Pancreas (tissue), 10 donors: ENCODE results near the gene ZDHHC7. TPM values are rescaled to one million over a fixed set of nuclear protein-coding genes. Genes with fewer than 3 reads are reported as not detected.

Experiments
- ATAC-seq, 4 donors: fragments of 200-7000 bp; cut with Tn5 transposase; one replicate each; pipeline versions ENCODE4 v1.8.0 to v1.9.1; 2020; ENCODE audit warnings: mild to moderate bottlenecking in 4 of 4, moderate library complexity in 4 of 4
- DNase-seq, 6 donors: peaks; one replicate each; pipeline ENCODE4 v3.0.0-alpha.2; 2020
- FAIRE-seq: peaks from 2 replicates; lab custom pipeline; 2012; peaks lifted over from hg19 to GRCh38; lab: Jason Lieb, UNC
- H3K27ac ChIP-seq, 4 donors: fragments of 200-600 bp; sonication (generic); 1 replicate in 3 of 4; 2 replicates in 1 of 4; pipeline versions ENCODE4 v1.5.0 to v1.8.0; 2020
- H3K27me3 ChIP-seq, 4 donors: fragments of 200-600 bp; one replicate each; pipeline ENCODE4 v1.8.0; 2021
- H3K36me3 ChIP-seq, 3 donors: fragments of 200-600 bp; sonication (generic) in 1 of 3; one replicate each; pipeline versions ENCODE4 v1.5.0 to v1.8.0; 2020 to 2021
- H3K4me1 ChIP-seq, 3 donors: fragments of 200-600 bp; one replicate each; pipeline ENCODE4 v1.8.0; 2021
- H3K4me3 ChIP-seq, 4 donors: fragments of 200-600 bp; sonication (generic) in 2 of 4; one replicate each; pipeline versions ENCODE4 v1.5.0 to v1.8.0; 2020 to 2021
- H3K9me3 ChIP-seq, 4 donors: fragments of 200-600 bp; one replicate each; pipeline ENCODE4 v1.8.0; 2021
- CTCF ChIP-seq, 4 donors: fragments of 200-600 bp; sonication (generic) in 3 of 4; IDR thresholded peaks; one replicate each; pipeline versions ENCODE4 v1.5.0 to v1.8.0; 2021; ENCODE audit warnings: antibody characterized with exemption in 4 of 4
- WGBS, 2 donors: extraction: QIAGEN DNeasy Blood & Tissue Kit; methylation state at CpG; one replicate each; pipeline ENCODE4 v1.1.7; 2013; 5-methylcytosine and 5-hydroxymethylcytosine counted together
- intact Hi-C, 3 donors: fragments of 100-400 bp; cut with DNase I; formaldehyde crosslinking; loops; one replicate each; pipeline versions ENCODE4 v1.11.1 to v1.14.2; 2022
- polyA plus RNA-seq, 2 donors: library from polyadenylated mRNA; stranded (reverse); fragments of 200-250 nt; gene quantifications; one replicate each; pipeline ENCODE4 v1.2.3, GENCODE V29; 2013
- total RNA-seq, 6 donors: library from RNA; stranded (reverse); fragmentation: NEBNext Ultra II Directional in 4 of 6; extraction: Animal tissue kit (Norgen Biotek cat#: 25700) in 4 of 6; gene quantifications; one replicate each; pipeline versions ENCODE4 v1.2.1 to v1.2.4, GENCODE V29; 2021 to 2023
- donor health status: healthy with polysubstance abuse.
- donor health status: DM: no; HTN: no; CAD: no; lungs with moderate emphysema.
- donor health status: DM: no; HTN: no; CAD: no.
- donor health status: control.
- donor health status: control.
- donor health status: Bipolar disorder and iron deficiency.
- donor health status: DM: yes; HTN: yes; CAD: no.
- donor health status: DM: no; HTN: no; CAD: no.
- donor health status: DM: no; HTN: no; CAD: no.
- donor health status: DM: yes; HTN: yes; CAD: no.

ZDHHC7 gene
- total and polyA plus RNA-seq, 8 donors = 10.7 to 28.8 (median 17.9) TPM

- peaks cover 0 to 44% (median 10%) of the 10 kb centered on the region in 3 donors for H3K36me3 ChIP-seq
- peaks cover 0 to 4% (median 0%) of the 10 kb centered on the region in 3 donors for H3K4me1 ChIP-seq
- TF ChIP-seq CTCF (IDR thresholded peaks at IDR 0.05) = no peak
- FAIRE-seq (no peak), ATAC-seq (no peak), DNase-seq (peak in 1 of 6 donors; percentile 30)
- intact Hi-C loops = no loop called here
- H3K9me3 ChIP-seq = no peaks in the 10 kb centered on the region
- H3K27ac ChIP-seq = no peak overlapping the region
- 84 to 86% methylated on average over 12 of the region's 12 CpGs for WGBS, 2 donors
- no peak overlapping the region for H3K4me3 ChIP-seq
- no peaks in the 10 kb centered on the region for H3K27me3 ChIP-seq
These were observed 36.3 kb downstream of the ZDHHC7 start for GRCh38 chr16:84975066-84975465.

- H3K36me3 ChIP-seq = peaks cover 0 to 42% (median 10%) of the 10 kb centered on the region in 3 donors
- peak in 1 of 6 donors; percentile 13 for DNase-seq
These were observed 37.4 kb downstream of the ZDHHC7 start for GRCh38 chr16:84973776-84974523.

GRCh38 chr16:84973236-84973635, 38.1 kb downstream of the ZDHHC7 start:
- H3K27ac ChIP-seq = peak overlapping the region in 1 of 4 donors; percentile 44
- H3K4me3 ChIP-seq = no peak overlapping the region
- no peaks in the 10 kb centered on the region for H3K27me3 ChIP-seq
- WGBS, 2 donors = 86 to 91% methylated on average over 15 of the region's 15 CpGs
- no peaks in the 10 kb centered on the region for H3K9me3 ChIP-seq
- FAIRE-seq (no peak), ATAC-seq (no peak), DNase-seq (no peak)
- intact Hi-C loops = no loop called here
- peaks cover 0 to 4% (median 0%) of the 10 kb centered on the region in 3 donors for H3K4me1 ChIP-seq
- H3K36me3 ChIP-seq = peaks cover 0 to 35% (median 10%) of the 10 kb centered on the region in 3 donors
- TF ChIP-seq CTCF (IDR thresholded peaks at IDR 0.05) = no peak

More at GRCh38 chr16:84973776-84974523, 37.4 kb downstream of the ZDHHC7 start:
- H3K27me3 ChIP-seq = no peaks in the 10 kb centered on the region
- 89% methylated on average over 23 of the region's 23 CpGs for WGBS, 2 donors
- ATAC-seq (no peak), FAIRE-seq (no peak)
- peaks cover 0 to 4% (median 0%) of the 10 kb centered on the region in 3 donors for H3K4me1 ChIP-seq
- H3K4me3 ChIP-seq = no peak overlapping the region
- no peaks in the 10 kb centered on the region for H3K9me3 ChIP-seq
- no peak for TF ChIP-seq CTCF (IDR thresholded peaks at IDR 0.05)
- H3K27ac ChIP-seq = no peak overlapping the region
- intact Hi-C loops = no loop called here

GRCh38 chr16:84970447-84971127, 40.7 kb downstream of the ZDHHC7 start:
- FAIRE-seq (no peak), DNase-seq (peak; percentile 61 to 91 (median 80)), ATAC-seq (peak; percentile 70 to 89 (median 88))
- H3K36me3 ChIP-seq = peaks cover 0 to 12% (median 0%) of the 10 kb centered on the region in 3 donors
- no peak overlapping the region for H3K27ac ChIP-seq
- no peaks in the 10 kb centered on the region for H3K27me3 ChIP-seq
- 11% methylated on average over 18 of the region's 18 CpGs for WGBS, 2 donors
- intact Hi-C loops = no loop called here
- peak; percentile 88 to 95 (median 92) for TF ChIP-seq CTCF (IDR thresholded peaks at IDR 0.05)
- H3K4me1 ChIP-seq = peaks cover 0 to 4% (median 0%) of the 10 kb centered on the region in 3 donors
- H3K4me3 ChIP-seq = no peak overlapping the region
- no peaks in the 10 kb centered on the region for H3K9me3 ChIP-seq
